ENCODE measurements around the gene FBXL15. TPM values are rescaled to one million over a fixed set of nuclear protein-coding genes. Genes with fewer than 3 reads are reported as not detected.

FBXL15 gene
- total and polyA plus RNA-seq, 2 of the 13 experiments (the other 11 are each of a cell fraction or from before 2014, with no cell fraction given): 4.3 to 8.3 TPM

GRCh38 chr10:102421757-102422512, 1.3 kb downstream of the FBXL15 start (continued):
- no peak for TF ChIP-seq MIER2 (CRISPR knock-in tag; IDR thresholded peaks at IDR 0.05)
- no peak for TF ChIP-seq NFE2 (CRISPR knock-in tag; IDR thresholded peaks at IDR 0.05)
- no peak for TF ChIP-seq ZBTB14 (CRISPR knock-in tag; IDR thresholded peaks at IDR 0.05)
- TF ChIP-seq SKIL (CRISPR knock-in tag; IDR thresholded peaks at IDR 0.05; ENCODE audit: borderline replicate concordance): no peak
- TF ChIP-seq ZNF547 (CRISPR knock-in tag; IDR thresholded peaks at IDR 0.05): no peak; the same call in 1 of the 2 replicates
- TF ChIP-seq CHD4 (IDR thresholded peaks at IDR 0.05; ENCODE audit: borderline replicate concordance, low read length): no peak
- no peak for TF ChIP-seq PAX8 (CRISPR knock-in tag; IDR thresholded peaks at IDR 0.05; ENCODE audit: borderline replicate concordance)
- no peak for TF ChIP-seq SAFB2 (CRISPR knock-in tag; IDR thresholded peaks at IDR 0.05; ENCODE audit: borderline replicate concordance, low read depth)
- no peak for TF ChIP-seq TFDP1 (CRISPR knock-in tag; IDR thresholded peaks at IDR 0.05; ENCODE audit: borderline replicate concordance)
- TF ChIP-seq ZNF644 (CRISPR knock-in tag; IDR thresholded peaks at IDR 0.05; ENCODE audit: low read depth): no peak
- TF ChIP-seq, protein P1, sequence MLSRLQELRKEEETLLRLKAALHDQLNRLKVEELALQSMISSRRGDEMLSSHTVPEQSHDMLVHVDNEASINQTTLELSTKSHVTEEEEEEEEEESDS (CRISPR knock-in tag; IDR thresholded peaks at IDR 0.05; ENCODE audit: borderline replicate concordance): no peak
- TF ChIP-seq FOSL1 (CRISPR knock-in tag; IDR thresholded peaks at IDR 0.05; ENCODE audit: borderline replicate concordance): no peak
- TF ChIP-seq ZNF709 (CRISPR knock-in tag; IDR thresholded peaks at IDR 0.05): no peak; the same call in 1 of the 2 replicates
- TF ChIP-seq ZC3H13 (CRISPR knock-in tag; IDR thresholded peaks at IDR 0.05): peak; percentile 3; the same call in 1 of the 2 replicates
- TF ChIP-seq ZNF281 (CRISPR knock-in tag; IDR thresholded peaks at IDR 0.05; ENCODE audit: borderline replicate concordance): no peak
- TF ChIP-seq SIX1 (CRISPR knock-in tag; IDR thresholded peaks at IDR 0.05; ENCODE audit: borderline replicate concordance): no peak
- no peak for TF ChIP-seq MBNL3 (CRISPR knock-in tag; conservative IDR thresholded peaks at IDR 0.05)
- TF ChIP-seq RFX1 (IDR thresholded peaks at IDR 0.05): no peak
- 0 out of 2 replicates have a peak, but pooled peaks have one; percentile 26 for TF ChIP-seq ZNF850 (CRISPR knock-in tag; conservative IDR thresholded peaks at IDR 0.05)

Data from HepG2 (cell line).